Erythroblast (primary cell): ENCODE measurements around the gene PLSCR4.

Experiments used
- GATA1 ChIP-seq: IDR thresholded peaks from 2 replicates; pipeline ENCODE4 v1.6.1; 2011; ENCODE audit warnings: low read depth, mild to moderate bottlenecking, control low read depth, low read length, moderate library complexity
- POLR2A ChIP-seq: IDR thresholded peaks from 2 replicates; pipeline ENCODE4 v1.6.1; 2011; ENCODE audit warnings: mild to moderate bottlenecking, low read length

- TF ChIP-seq POLR2A (no peak), GATA1 (no peak)
Measured at GRCh38 chr3:146199762-146200161, 51.1 kb downstream of the PLSCR4 start.
